GM18517 (cell line): ENCODE measurements around the gene CGB7.
"Not testable (repeated sequence)": the region's sequence is repeated elsewhere in the genome, so short reads cannot be mapped to it uniquely, and the experiment has no call there.

Source experiments
- ATAC-seq: cut with Tn5 transposase; IDR thresholded peaks from one replicate; pipeline ENCODE4 v1.9.1; 2021; ENCODE audit warnings: mild to moderate bottlenecking, moderate library complexity; ENCODE audit not compliant: unreplicated experiment

The CGB7 gene

GRCh38 chr19:49073514-49074378 is 16.2 kb upstream of the CGB7 start:
- ATAC-seq: no peak

- ATAC-seq: no peak
These were observed 14.5 kb upstream of the CGB7 start for GRCh38 chr19:49071860-49072547.

- ATAC-seq: no peak
These were observed 12.9 kb upstream of the CGB7 start for GRCh38 chr19:49070416-49070815.

- ATAC-seq: no peak
These were observed 11.5 kb upstream of the CGB7 start for GRCh38 chr19:49069026-49069425.

- ATAC-seq: no peak
These were observed 10.0 kb upstream of the CGB7 start for GRCh38 chr19:49067554-49067953.

GRCh38 chr19:49065905-49066512 is 8.5 kb upstream of the CGB7 start:
- no peak for ATAC-seq

- ATAC-seq: no peak
These were observed 7.4 kb upstream of the CGB7 start, which contains the start of gene NTF4 for GRCh38 chr19:49064768-49065611. NTF4 (minus strand) TSS chr19:49064818; CDS start chr19:49061997, 2,821 bp downstream.

- ATAC-seq: no peak
These were observed 6.6 kb upstream of the CGB7 start for GRCh38 chr19:49064029-49064629.

- ATAC-seq: no peak
These were observed 3.9 kb upstream of the CGB7 start for GRCh38 chr19:49061445-49061844.

GRCh38 chr19:49061000-49061399 is 3.5 kb upstream of the CGB7 start:
- ATAC-seq: no peak

- ATAC-seq: no peak
These were observed 1.5 kb upstream of the CGB7 start for GRCh38 chr19:49059053-49059452.

GRCh38 chr19:49058562-49058961 is 1.0 kb upstream of the CGB7 start:
- ATAC-seq: no peak

- not testable (repeated sequence) for ATAC-seq
These were observed 500 bp downstream of the CGB7 start for GRCh38 chr19:49056902-49057596.

- no peak for ATAC-seq
These were observed 1.2 kb downstream of the CGB7 start for GRCh38 chr19:49056101-49056901.

- not testable (repeated sequence) for ATAC-seq
These were observed 7.0 kb downstream of the CGB7 start for GRCh38 chr19:49050376-49051033.

GRCh38 chr19:49049834-49050233 is 7.7 kb downstream of the CGB7 start:
- ATAC-seq: not testable (repeated sequence)

GRCh38 chr19:49049011-49049410 is 8.5 kb downstream of the CGB7 start, which contains the start of gene CGB8:
CGB8 (minus strand) TSS chr19:49049111; CDS start chr19:49048739, 372 bp downstream.
- ATAC-seq: not testable (repeated sequence)

- ATAC-seq: not testable (repeated sequence)
These were observed 14.0 kb downstream of the CGB7 start, which contains the start of gene CGB5 for GRCh38 chr19:49043548-49043947. CGB5 (plus strand) TSS chr19:49043848; CDS start chr19:49044210, 362 bp downstream.
